ENCODE data around the gene CCR2.

CCR2 gene

GRCh38 chr3:46365041-46365440 lies 11.1 kb downstream of the CCR2 start:
- no peaks in the 10 kb centered on the region for H3K27me3 ChIP-seq (ENCODE audit: insufficient read depth, low read length, poor library complexity, severe bottlenecking)
- H2AFZ ChIP-seq (ENCODE audit: low read length): no peak overlapping the region
- no peak overlapping the region for H3K4me3 ChIP-seq (ENCODE audit: low read length, poor library complexity, severe bottlenecking)
- H3K9ac ChIP-seq (ENCODE audit: low read depth, low read length, poor library complexity, severe bottlenecking): no peak overlapping the region
- H3K4me2 ChIP-seq (ENCODE audit: low read depth, low read length, poor library complexity, severe bottlenecking): no peak overlapping the region
- H3K9me3 ChIP-seq (ENCODE audit: insufficient read depth, low read depth, low read length): no peaks in the 10 kb centered on the region
- H3K4me1 ChIP-seq (ENCODE audit: insufficient read depth, low read length, poor library complexity, severe bottlenecking): peaks cover 9% of the 10 kb centered on the region
- no peaks in the 10 kb centered on the region for H3F3A ChIP-seq (ENCODE audit: low read depth)
- no peaks in the 10 kb centered on the region for H3K9me2 ChIP-seq (replicated peaks; ENCODE audit: low read depth, low read length)
- H3K36me3 ChIP-seq (ENCODE audit: insufficient read depth, low read length): no peaks in the 10 kb centered on the region
- no peaks in the 10 kb centered on the region for H4K20me1 ChIP-seq (ENCODE audit: insufficient read depth, low read length, poor library complexity, severe bottlenecking)
- no peaks in the 10 kb centered on the region for H3K79me2 ChIP-seq (ENCODE audit: insufficient read depth, low read length)
- no peak for TF ChIP-seq EZH2phosphoT487 (IDR thresholded peaks at IDR 0.05; ENCODE audit: borderline replicate concordance)
- TF ChIP-seq CTCF (conservative IDR thresholded peaks at IDR 0.05; ENCODE audit: low read length): no peak

GRCh38 chr3:46365737-46366524 lies 12.0 kb downstream of the CCR2 start:
- Histone ChIP-seq H4K20me1 (ENCODE audit: insufficient read depth, low read length, poor library complexity, severe bottlenecking) (no peaks in the 10 kb centered on the region), H3F3A (ENCODE audit: low read depth) (peaks cover 1% of the 10 kb centered on the region), H3K4me2 (ENCODE audit: low read depth, low read length, poor library complexity, severe bottlenecking) (no peak overlapping the region), H3K27me3 (ENCODE audit: insufficient read depth, low read length, poor library complexity, severe bottlenecking) (no peaks in the 10 kb centered on the region), H3K9me3 (ENCODE audit: insufficient read depth, low read depth, low read length) (no peaks in the 10 kb centered on the region), H2AFZ (ENCODE audit: low read length) (no peak overlapping the region), H3K4me1 (ENCODE audit: insufficient read depth, low read length, poor library complexity, severe bottlenecking) (peaks cover 18% of the 10 kb centered on the region), H3K9me2 (replicated peaks; ENCODE audit: low read depth, low read length) (no peaks in the 10 kb centered on the region), H3K79me2 (ENCODE audit: insufficient read depth, low read length) (no peaks in the 10 kb centered on the region), H3K4me3 (ENCODE audit: low read length, poor library complexity, severe bottlenecking) (no peak overlapping the region), H3K9ac (ENCODE audit: low read depth, low read length, poor library complexity, severe bottlenecking) (no peak overlapping the region), H3K36me3 (ENCODE audit: insufficient read depth, low read length) (no peaks in the 10 kb centered on the region)
- TF ChIP-seq EZH2phosphoT487 (IDR thresholded peaks at IDR 0.05; ENCODE audit: borderline replicate concordance) (no peak), CTCF (conservative IDR thresholded peaks at IDR 0.05; ENCODE audit: low read length) (no peak)

GRCh38 chr3:46367811-46368210 lies 13.9 kb downstream of the CCR2 start:
- no peak overlapping the region for H2AFZ ChIP-seq (ENCODE audit: low read length)
- no peaks in the 10 kb centered on the region for H3K27me3 ChIP-seq (ENCODE audit: insufficient read depth, low read length, poor library complexity, severe bottlenecking)
- no peak overlapping the region for H3K9ac ChIP-seq (ENCODE audit: low read depth, low read length, poor library complexity, severe bottlenecking)
- H3K4me2 ChIP-seq (ENCODE audit: low read depth, low read length, poor library complexity, severe bottlenecking): no peak overlapping the region
- no peaks in the 10 kb centered on the region for H3K79me2 ChIP-seq (ENCODE audit: insufficient read depth, low read length)
- H3K36me3 ChIP-seq (ENCODE audit: insufficient read depth, low read length): no peaks in the 10 kb centered on the region
- TF ChIP-seq EZH2phosphoT487 (IDR thresholded peaks at IDR 0.05; ENCODE audit: borderline replicate concordance) (no peak), CTCF (conservative IDR thresholded peaks at IDR 0.05; ENCODE audit: low read length) (no peak)
- no peaks in the 10 kb centered on the region for H3K9me3 ChIP-seq (ENCODE audit: insufficient read depth, low read depth, low read length)
- no peaks in the 10 kb centered on the region for H3K9me2 ChIP-seq (replicated peaks; ENCODE audit: low read depth, low read length)
- peaks cover 33% of the 10 kb centered on the region for H3K4me1 ChIP-seq (ENCODE audit: insufficient read depth, low read length, poor library complexity, severe bottlenecking)
- H3K4me3 ChIP-seq (ENCODE audit: low read length, poor library complexity, severe bottlenecking): no peak overlapping the region
- no peaks in the 10 kb centered on the region for H4K20me1 ChIP-seq (ENCODE audit: insufficient read depth, low read length, poor library complexity, severe bottlenecking)
- H3F3A ChIP-seq (ENCODE audit: low read depth): peaks cover 7% of the 10 kb centered on the region
